ENCODE data around the gene MSN.

DNA sequence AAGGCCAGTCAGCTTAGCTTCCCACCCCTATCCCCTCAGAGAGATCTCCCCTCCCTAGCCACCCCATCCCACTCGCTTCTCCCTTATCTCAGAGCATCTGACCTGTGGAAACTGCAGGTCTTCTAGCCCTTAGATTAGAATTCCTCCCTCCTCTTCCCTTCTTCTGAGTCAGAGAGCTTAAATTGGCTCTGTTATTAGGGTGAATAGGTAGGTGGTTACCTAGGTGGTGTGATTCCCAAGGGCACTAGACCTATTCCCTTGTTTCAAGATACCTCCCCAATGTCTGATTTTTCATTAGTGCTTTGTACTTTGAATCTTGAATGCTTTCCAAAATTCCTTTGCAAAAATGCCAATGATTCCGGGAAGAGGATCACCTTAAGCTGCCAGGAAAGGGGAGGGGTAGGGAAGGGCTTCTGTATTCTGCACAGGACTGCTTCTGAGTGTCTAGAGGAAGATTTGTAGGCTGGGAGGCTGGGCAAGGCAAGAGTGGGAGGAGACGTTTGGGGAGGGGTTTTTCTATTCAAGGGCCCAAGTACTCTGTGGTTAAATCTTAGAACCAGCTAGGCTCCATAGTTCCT, 24.5 kb upstream of the MSN start:
- TF ChIP-seq, protein P1, sequence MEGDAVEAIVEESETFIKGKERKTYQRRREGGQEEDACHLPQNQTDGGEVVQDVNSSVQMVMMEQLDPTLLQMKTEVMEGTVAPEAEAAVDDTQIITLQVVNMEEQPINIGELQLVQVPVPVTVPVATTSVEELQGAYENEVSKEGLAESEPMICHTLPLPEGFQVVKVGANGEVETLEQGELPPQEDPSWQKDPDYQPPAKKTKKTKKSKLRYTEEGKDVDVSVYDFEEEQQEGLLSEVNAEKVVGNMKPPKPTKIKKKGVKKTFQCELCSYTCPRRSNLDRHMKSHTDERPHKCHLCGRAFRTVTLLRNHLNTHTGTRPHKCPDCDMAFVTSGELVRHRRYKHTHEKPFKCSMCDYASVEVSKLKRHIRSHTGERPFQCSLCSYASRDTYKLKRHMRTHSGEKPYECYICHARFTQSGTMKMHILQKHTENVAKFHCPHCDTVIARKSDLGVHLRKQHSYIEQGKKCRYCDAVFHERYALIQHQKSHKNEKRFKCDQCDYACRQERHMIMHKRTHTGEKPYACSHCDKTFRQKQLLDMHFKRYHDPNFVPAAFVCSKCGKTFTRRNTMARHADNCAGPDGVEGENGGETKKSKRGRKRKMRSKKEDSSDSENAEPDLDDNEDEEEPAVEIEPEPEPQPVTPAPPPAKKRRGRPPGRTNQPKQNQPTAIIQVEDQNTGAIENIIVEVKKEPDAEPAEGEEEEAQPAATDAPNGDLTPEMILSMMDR (IDR thresholded peaks at IDR 0.05; ENCODE audit: low read length) = no peak
- TF ChIP-seq EZH2 (optimal IDR thresholded peaks at IDR 0.05; ENCODE audit: low read depth, low read length) = no peak
- TF ChIP-seq EZH2phosphoT487 (IDR thresholded peaks at IDR 0.05; ENCODE audit: low read length) = no peak

Data from MM.1S (cell line).